Kidney capillary endothelial cell (primary cell): ENCODE results near the gene FAM107B.
A peak's percentile ranks its signal among the peaks of the same experiment; 100 is the strongest.

Experiments
- DNase-seq: peaks from one replicate; pipeline ENCODE4 v3.0.0-alpha.2; 2018; ENCODE audit warnings: low spot score

The FAM107B gene

DNA sequence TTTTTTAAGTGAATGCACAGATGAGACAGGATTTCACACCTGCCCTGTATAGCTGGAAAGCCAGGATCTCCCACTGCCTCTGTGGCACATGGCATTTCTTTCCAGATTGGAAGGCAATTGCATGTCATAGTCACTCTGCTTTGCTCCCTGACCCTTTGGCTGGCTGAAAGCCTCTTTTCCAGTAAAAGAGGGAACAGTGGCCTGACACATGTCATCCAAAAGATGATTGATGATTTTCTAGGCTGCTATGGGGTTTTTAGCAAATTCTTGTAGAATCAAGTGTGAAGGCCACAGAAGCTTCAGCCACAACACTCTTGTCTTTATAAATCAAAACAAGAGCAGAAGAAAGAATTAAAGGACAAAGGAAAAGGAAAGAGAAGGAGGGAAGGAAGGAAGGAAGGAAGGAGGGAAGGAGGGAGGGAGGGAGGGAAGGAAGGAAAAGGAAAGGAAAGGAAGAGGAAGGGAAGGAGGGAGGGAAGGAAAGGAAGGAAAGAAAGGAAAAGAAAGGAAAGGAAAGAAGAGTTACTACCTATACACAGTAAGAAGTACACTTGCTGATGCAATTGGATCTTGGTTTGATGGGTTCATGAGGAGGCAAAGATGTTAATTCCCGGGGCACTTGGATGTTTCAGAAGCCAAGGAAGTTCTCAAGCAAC lies 285.0 kb downstream of the FAM107B start:
- no peak for DNase-seq

DNA sequence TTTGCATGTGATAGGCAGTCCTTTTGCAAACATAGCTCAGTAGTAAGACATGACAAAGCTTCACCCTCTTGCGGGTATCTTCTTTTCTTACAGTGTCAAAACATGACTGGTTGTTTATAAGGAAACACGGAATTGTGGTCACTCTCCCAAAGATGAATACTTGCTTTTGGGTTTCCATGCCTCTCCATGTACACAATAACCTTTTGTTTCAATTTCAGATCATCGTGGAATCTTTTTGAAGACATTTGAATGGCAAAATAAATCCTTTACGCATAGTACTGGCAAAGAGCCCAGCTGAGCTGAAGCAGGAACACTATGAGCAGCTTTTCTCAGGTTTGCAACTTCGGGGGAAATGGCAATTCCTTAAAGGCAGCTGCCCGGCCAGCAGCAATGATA lies 287.2 kb downstream of the FAM107B start:
- DNase-seq = no peak

DNA sequence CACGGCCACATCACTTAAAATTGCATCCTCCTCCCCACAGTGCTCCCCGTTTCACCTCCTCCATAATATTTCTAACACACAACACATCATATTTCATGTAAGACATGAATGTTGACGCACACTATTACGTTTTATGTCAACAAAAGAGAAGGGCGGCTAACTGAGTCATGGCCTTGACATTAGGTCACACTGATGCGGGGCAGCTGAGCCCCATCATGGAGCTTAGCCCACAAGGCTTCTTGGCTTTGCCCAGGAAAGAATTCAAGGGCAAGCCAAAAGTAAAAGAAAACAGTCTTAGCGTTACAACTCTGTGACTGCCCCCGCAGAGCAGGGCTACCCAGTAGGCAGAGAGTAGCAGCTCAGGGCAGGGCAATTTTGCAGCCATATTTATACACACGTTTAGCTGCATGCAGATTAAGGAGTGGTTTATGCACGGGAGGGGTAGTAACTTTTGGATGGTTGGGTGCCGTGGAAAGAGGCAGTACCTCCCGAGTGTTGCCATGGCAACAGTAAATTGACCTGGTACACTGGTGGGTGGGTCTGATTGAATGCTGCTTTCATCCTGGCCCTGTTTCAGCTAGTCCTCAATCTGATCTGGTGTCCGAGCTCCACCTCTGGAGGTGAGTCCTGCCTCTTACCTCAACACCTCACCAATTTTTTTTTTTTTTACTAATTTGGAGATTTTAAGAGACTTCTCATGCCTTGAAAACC lies 287.8 kb downstream of the FAM107B start:
- no peak for DNase-seq

DNA sequence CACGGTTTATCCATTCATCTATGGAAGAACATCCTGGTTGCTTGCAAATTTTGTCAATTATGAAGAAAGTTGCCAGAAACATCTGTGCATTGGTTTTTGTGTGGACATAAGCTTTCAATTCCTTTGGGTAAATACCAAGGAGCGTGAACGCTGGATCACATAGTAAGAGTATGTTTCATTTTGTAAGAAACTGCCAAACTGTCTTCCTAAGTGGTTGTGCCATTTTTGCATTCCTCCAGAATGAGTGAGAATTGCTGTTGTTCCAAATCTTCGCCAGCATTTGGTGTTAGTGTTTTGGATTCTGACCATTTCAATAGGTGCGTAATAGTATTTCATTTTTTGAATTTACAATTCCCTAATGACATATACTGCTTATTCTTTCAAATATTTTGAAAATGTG lies 288.7 kb downstream of the FAM107B start:
- no peak for DNase-seq

DNA sequence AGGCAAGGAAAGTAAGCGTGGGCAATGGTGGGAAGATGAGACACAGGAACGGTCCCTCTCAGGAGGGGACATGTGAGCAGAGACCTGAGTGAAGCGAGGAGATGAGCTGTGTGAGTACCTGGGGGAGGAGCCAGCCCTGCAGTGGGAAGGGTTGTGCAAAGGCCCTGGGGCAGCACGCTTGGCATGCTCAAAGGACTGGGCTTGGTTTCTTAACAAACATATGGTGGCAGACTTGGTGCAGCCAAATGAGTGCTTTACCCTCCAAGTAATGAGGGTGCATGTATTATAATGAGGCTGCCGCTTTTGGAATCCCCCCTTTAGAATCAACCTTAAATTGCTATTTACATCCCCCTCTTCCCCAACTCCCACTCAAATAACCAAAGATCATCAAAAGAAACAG lies 291.3 kb downstream of the FAM107B start:
- no peak for DNase-seq

DNA sequence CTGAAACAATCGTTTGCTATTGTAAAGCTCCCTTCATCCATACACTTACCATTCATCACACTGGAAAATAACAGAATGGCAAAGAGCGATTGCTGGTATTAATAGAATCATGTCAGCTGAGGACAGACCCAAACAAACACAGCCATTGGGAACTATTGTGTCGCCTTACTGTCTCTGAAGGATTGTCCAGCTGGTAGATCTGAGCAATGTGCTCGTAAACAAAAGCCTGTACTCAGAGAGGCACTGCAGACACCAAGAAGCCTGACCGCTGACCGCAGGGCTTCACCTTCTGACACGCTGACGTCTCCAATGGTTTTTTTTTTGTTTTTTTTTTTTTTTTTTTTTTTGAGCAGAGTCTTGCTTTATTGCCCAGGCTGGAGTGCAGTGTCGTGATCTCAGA lies 292.9 kb downstream of the FAM107B start:
- DNase-seq = no peak

DNA sequence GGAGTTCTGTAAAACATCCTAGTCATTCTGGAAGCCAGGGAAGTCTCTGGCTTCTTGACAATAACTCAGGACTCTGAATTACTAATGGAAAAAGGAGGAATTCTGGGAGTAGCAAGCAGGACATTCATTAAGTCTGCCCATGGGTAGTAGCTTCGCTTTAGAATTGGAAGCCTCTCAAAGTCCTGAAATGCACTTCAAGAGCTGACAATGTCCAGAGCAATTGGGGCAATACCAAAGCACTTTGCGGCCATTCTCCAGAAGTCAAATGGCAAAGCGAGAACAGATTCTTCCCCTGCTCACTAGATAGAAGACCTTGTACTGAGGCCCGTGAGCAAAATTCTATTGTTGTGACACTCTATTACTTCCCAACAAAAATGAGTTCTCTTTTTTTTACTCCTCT lies 293.7 kb downstream of the FAM107B start:
- no peak for DNase-seq

DNA sequence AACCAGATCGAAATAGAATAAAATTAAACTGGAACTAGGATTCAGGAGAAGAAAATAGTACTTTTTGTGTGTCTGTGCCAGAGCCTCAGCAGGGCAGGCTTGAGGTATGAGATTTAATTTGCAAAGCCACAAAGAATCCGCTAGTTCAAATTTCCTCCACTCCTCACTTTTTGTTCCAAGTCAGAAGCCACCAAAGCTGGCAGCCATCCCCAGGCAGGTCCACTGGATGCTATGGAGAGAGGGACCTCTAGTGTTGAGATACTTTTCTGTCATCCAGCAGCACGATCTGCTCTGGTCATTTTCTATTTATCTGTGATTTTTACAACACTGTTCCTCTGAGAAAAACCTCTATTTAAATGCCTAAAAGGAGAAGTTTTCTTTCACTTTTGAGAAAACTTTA lies 296.1 kb downstream of the FAM107B start:
- DNase-seq = peak; percentile 42

DNA sequence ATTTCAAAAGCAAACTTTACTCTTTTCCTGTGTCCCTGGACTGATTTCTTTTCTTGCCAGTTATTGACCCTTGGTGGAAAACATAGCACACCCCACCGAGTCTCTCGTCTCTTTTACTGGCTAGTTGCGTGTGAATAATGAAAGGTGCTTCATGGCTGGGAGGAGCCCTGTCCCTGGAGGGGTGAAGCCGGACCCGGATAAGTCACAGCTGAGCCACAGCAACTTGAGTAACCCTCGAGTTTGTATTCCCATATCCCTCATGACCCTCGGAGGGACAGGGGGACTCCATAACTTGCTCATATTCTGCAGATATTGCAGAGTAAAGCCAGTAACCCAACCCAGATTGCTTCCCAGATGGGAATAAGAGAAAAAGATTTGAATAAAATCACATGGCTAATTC lies 296.5 kb downstream of the FAM107B start:
- DNase-seq = no peak

DNA sequence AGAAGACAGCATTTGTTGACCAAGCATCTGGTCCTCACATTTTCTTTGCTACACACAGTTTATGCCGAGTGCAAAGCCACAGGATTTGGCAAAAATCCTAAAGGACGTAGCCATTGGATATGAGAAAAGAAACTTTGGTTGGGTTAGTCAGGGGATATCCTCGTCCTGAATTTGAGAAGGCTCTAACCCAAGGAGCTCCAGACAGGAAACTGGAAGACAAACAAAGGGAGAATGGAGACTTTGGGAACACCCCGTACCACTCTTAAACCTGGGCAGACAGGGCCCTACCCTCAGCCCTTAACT lies 297.3 kb downstream of the FAM107B start:
- no peak for DNase-seq

DNA sequence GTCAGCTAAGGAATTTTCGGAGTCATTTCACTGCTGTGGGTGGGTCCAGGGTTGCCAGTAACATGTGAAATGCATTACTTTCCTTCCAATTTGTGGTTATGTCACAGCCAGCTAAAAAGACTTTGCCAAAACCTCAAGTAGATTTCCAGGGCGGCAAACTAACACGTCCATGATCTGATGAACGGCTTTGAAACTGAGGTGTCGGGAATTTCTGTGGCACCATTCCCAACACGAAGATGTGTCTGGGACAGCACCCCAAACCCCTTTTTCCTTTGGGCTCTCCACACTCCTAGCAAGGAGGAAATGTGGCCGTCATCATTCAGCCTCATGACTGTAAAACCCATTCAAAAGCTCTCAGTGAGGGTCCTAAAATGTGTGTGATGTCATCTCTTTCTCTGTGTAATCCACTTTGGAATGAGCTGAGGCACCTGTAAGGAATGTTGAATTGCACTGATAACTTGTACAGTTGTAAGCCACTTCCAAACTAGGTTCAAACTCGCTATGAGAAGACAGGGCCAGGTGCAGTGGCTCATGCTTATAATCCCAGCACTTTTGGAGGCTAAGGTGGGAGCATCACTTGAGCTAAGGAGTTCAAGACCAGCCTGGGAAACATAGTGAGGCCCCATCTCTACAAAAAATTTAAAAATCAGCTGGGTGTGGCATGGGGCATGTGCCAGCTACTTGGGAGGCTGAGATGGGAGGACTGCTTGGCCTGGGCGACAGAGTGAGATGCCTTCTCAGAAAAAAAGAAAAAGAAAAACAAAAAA lies 297.9 kb downstream of the FAM107B start:
- no peak for DNase-seq

DNA sequence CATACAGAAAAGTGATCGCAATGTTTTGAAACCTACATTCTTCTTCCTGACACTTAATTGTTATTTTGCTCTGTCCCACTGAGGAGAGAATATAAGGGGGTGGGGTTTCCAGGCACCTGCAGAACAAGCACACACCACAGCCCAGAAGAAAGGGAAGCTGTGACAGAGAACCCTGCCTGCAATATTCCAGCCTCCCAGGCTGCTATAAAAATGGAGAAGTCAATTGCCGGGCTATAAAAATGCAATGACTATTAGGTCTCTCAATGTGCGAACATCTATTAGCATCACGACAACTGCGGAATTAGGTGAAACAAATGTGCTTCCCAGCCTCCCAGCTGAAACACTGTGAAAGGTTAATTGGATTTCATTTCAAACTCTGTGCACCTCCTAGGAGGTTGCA lies 298.7 kb downstream of the FAM107B start:
- DNase-seq = no peak

DNA sequence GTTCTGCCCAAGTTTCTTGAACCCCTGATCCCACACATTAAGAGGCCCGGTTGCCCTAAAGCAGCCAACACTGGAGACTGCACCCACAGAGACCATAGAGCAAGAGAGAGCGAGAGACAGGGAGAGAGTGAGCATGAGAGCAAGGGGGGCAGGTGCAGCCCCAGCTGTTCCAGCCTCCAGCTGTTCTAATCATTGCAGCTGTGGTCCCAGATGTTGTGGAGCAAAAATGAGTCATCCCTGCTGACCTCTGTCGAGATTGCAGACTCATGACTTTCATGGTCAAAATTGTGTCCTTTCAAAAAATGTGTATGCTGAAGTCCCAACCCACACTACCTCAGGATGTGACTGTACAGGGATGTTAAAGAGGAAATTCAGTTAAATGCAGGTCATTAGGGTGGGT lies 300.0 kb downstream of the FAM107B start:
- DNase-seq = no peak

DNA sequence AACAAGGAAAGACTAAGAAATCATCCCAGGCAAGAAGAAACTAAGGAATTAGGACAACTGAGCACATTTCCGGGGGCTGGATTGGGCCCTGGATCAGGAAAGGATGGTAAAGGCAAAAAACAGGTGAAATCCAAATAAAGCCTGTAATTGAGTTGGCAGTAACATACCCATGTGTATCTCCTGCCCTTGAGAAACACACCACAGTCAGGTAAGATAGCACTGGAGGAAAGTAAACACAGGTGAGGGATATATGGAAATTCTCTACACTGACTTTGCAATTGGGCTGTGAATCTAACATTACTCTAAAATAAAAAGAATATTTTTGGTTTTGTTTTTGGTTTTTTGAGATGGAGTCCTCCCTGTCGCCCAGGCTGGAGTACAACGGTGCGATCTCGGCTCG lies 303.8 kb downstream of the FAM107B start:
- DNase-seq = no peak

DNA sequence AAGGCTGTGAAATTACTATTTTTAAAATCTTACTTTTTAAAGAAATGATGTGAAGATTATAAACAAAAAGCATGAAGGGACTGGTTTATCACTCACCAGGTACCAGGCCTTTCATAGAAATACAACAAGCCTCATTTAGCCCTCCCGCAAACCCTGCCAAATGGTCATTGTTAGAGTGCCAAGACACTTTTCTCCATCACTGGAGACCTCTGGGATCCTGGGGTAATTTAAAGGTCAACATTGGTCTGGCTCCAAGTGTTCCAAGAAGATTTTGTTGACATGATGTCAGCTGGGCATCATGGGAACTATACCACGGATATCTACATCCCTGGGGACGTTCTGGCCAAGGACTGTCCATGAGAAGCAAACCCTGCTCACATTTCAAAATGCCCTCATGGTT lies 306.0 kb downstream of the FAM107B start:
- no peak for DNase-seq
